ENCODE measurements around the gene CD84.

GRCh38 chr1:160624464-160624863, 45.2 kb upstream of the CD84 start:
- no peak for TF ChIP-seq EZH2 (IDR thresholded peaks at IDR 0.05; ENCODE audit: low read length, unreplicated experiment)
- no peak for TF ChIP-seq CTCF (conservative IDR thresholded peaks at IDR 0.05; ENCODE audit: low read depth, low read length)
- no peak for TF ChIP-seq EZH2phosphoT487 (IDR thresholded peaks at IDR 0.05; ENCODE audit: borderline replicate concordance, low read length)

All from PC-3 (cell line).